MV-4-11 (cell line): ENCODE results near the gene KCNJ16.

ENCODE experiments used
- DNase-seq: peaks from one replicate; lab custom pipeline; 2025; lab: John Stamatoyannopoulos, UW

Gene KCNJ16

GRCh38 chr17:70099294-70099693, 24.3 kb downstream of the KCNJ16 start:
- peak; percentile 25 for DNase-seq

GRCh38 chr17:70099884-70100283, 24.9 kb downstream of the KCNJ16 start:
- peak; percentile 24 for DNase-seq

- no peak for DNase-seq
Measured at GRCh38 chr17:70100983-70101382, 26.0 kb downstream of the KCNJ16 start.

- DNase-seq, result no peak
Measured at GRCh38 chr17:70102531-70102930, 27.5 kb downstream of the KCNJ16 start.

- DNase-seq, result no peak
Measured at GRCh38 chr17:70104791-70105523, 29.9 kb downstream of the KCNJ16 start.

- no peak for DNase-seq
Measured at GRCh38 chr17:70105641-70106040, 30.6 kb downstream of the KCNJ16 start.

GRCh38 chr17:70106551-70106950, 31.5 kb downstream of the KCNJ16 start:
- DNase-seq, result no peak

GRCh38 chr17:70107441-70107840, 32.4 kb downstream of the KCNJ16 start:
- DNase-seq, result no peak

- no peak for DNase-seq
Measured at GRCh38 chr17:70107904-70108565, 33.0 kb downstream of the KCNJ16 start.

GRCh38 chr17:70109497-70109896, 34.5 kb downstream of the KCNJ16 start:
- no peak for DNase-seq

GRCh38 chr17:70110443-70110880, 35.4 kb downstream of the KCNJ16 start:
- no peak for DNase-seq

- DNase-seq, result no peak
Measured at GRCh38 chr17:70111201-70111600, 36.2 kb downstream of the KCNJ16 start.

- DNase-seq, result no peak
Measured at GRCh38 chr17:70114405-70114804, 39.4 kb downstream of the KCNJ16 start.

GRCh38 chr17:70115126-70115525, 40.1 kb downstream of the KCNJ16 start:
- no peak for DNase-seq

GRCh38 chr17:70116919-70117318, 41.9 kb downstream of the KCNJ16 start:
- no peak for DNase-seq

- DNase-seq, result no peak
Measured at GRCh38 chr17:70119545-70119944, 44.5 kb downstream of the KCNJ16 start.

- peak; percentile 55 for DNase-seq
Measured at GRCh38 chr17:70119983-70120382, 45.0 kb downstream of the KCNJ16 start.

- DNase-seq, result peak; percentile 78
Measured at GRCh38 chr17:70120425-70120824, 45.4 kb downstream of the KCNJ16 start.

GRCh38 chr17:70121126-70121525, 46.1 kb downstream of the KCNJ16 start:
- peak; percentile 15 for DNase-seq

GRCh38 chr17:70123193-70123592, 48.2 kb downstream of the KCNJ16 start:
- DNase-seq, result peak; percentile 90

- DNase-seq, result no peak
Measured at GRCh38 chr17:70124723-70125122, 49.7 kb downstream of the KCNJ16 start.

GRCh38 chr17:70127221-70127873, 52.3 kb downstream of the KCNJ16 start:
- no peak for DNase-seq

- DNase-seq, result peak; percentile 23
Measured at GRCh38 chr17:70128727-70129238, 53.8 kb downstream of the KCNJ16 start.
